Measurements from ENCODE around the gene UPF3B. TPM values are rescaled to one million over a fixed set of nuclear protein-coding genes. Genes with fewer than 3 reads are reported as not detected.

UPF3B gene
- total and polyA plus RNA-seq, 7 donors: 6.5 to 13.2 (median 10.7) TPM

Small RNAs within 50 kb of the gene (small RNA-seq; reads per million reads assigned to genes)
- 0 to 0.06 (median 0) reads per million in 3 donors for gene SNORA69

Other genes starting within 250 kb of the UPF3B start
- gene NKRF, start 246.5 kb downstream of the UPF3B start, total RNA-seq: 1 to 10 TPM; 4.8 to 6.1 (median 5.0) TPM
- 1 to 10 TPM; 2.4 to 5.3 (median 2.5) TPM for gene NKRF, start 246.5 kb downstream of the UPF3B start, polyA plus RNA-seq
- 100 to 1,000 TPM in 1 of 4 donors, 10 to 100 TPM in 3; 48.2 to 103 (median 69.4) TPM for gene SEPTIN6, start 159.8 kb downstream of the UPF3B start, total RNA-seq
- 10 to 100 TPM in 1 of 3 donors, 1 to 10 TPM in 2; 5.3 to 32.5 (median 6.0) TPM for gene SEPTIN6, start 159.8 kb downstream of the UPF3B start, polyA plus RNA-seq
- under 1 TPM in 1 of 4 donors, not detected in 3; 0.54 TPM for gene SOWAHD, start 94.4 kb downstream of the UPF3B start, total RNA-seq
- 1 to 10 TPM; 3.0 to 5.3 (median 3.6) TPM for gene SOWAHD, start 94.4 kb downstream of the UPF3B start, polyA plus RNA-seq
- gene RPL39, start 61.3 kb downstream of the UPF3B start, total RNA-seq: 1,000 to 10,000 TPM; 1,495 to 7,662 (median 5,013) TPM
- gene RPL39, start 61.3 kb downstream of the UPF3B start, polyA plus RNA-seq: over 10,000 TPM in 1 of 3 donors, 1,000 to 10,000 TPM in 2; 6,879 to 11,369 (median 6,972) TPM
- 10 to 100 TPM in 2 of 4 donors, 1 to 10 TPM in 2; 7.2 to 15.6 (median 9.6) TPM for gene RNF113A, start 18.8 kb upstream of the UPF3B start, total RNA-seq
- gene RNF113A, start 18.8 kb upstream of the UPF3B start, polyA plus RNA-seq: 10 to 100 TPM; 12.5 to 20.2 (median 14.4) TPM
- 100 to 1,000 TPM in 1 of 4 donors, 10 to 100 TPM in 3; 51.2 to 106 (median 76.3) TPM for gene NDUFA1, start 18.9 kb upstream of the UPF3B start, total RNA-seq
- gene NDUFA1, start 18.9 kb upstream of the UPF3B start, polyA plus RNA-seq: 100 to 1,000 TPM; 144 to 412 (median 354) TPM
- not detected for gene AKAP14, start 42.9 kb upstream of the UPF3B start, total RNA-seq
- gene AKAP14, start 42.9 kb upstream of the UPF3B start, polyA plus RNA-seq: not detected
- gene NKAP, start 90.8 kb upstream of the UPF3B start, total RNA-seq: 1 to 10 TPM; 3.9 to 7.8 (median 5.5) TPM
- 1 to 10 TPM; 3.6 to 5.3 (median 3.9) TPM for gene NKAP, start 90.8 kb upstream of the UPF3B start, polyA plus RNA-seq
- gene RHOXF2B, start 224.7 kb upstream of the UPF3B start, total RNA-seq: not detected
- gene RHOXF2B, start 224.7 kb upstream of the UPF3B start, polyA plus RNA-seq: not detected

All from sigmoid colon (tissue), 7 donors.